22Rv1 (cell line): ENCODE results near the gene ADGRA3.

Experiments
- H3K27ac ChIP-seq: fragments of 450-650 bp; 2 replicates; pipeline ENCODE4 v1.5.1; 2017
- CTCF ChIP-seq: fragments of 450-650 bp; IDR thresholded peaks from 2 replicates; pipeline ENCODE4 v1.5.1; 2017; ENCODE audit warnings: mild to moderate bottlenecking
- ZFX ChIP-seq: fragments of 450-650 bp; IDR thresholded peaks from 2 replicates; pipeline ENCODE4 v1.6.1; 2017; ENCODE audit warnings: antibody characterized with exemption, borderline replicate concordance

The ADGRA3 gene

DNA sequence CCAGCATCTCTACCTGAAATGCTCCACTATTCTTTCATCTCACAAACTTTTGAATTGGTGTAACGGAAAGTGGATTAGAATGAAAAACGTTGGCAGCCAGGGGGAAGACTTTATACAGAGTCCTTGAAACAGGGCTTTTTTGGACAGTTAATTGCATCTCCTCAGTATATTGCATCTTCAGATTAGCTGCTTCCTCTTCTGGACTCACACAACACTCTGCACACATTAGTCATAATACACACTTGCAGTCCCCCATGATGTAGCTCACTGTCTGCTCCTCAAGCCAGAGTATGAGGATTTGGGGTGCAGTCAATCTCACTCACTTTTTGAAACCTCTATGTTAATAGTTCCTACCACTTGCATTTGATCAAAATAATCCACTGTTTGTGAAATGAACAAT lies 101.0 kb downstream of the ADGRA3 start:
- H3K27ac ChIP-seq = no peak overlapping the region
- TF ChIP-seq ZFX = no peak
- TF ChIP-seq CTCF = no peak

DNA sequence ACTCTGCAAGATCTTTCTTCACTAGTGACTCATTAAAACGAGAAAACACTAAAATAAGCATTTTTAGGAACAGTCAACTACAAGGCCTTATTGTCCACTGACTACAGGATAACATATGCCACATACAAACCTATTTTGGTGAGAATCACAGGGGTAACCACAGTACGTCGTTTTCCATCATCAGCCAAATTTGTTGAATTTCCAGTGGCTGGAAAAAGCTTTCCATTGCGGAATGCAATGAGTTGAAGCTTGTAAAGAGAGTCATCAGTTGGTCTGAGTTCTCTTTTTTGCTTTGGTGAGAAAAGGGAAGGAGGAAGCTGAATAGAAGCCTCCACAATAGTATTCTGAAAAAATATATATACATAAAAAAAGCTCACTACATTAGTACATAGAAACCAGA lies 102.4 kb downstream of the ADGRA3 start:
- TF ChIP-seq ZFX (no peak), CTCF (no peak)

GRCh38 chr4:22412013-22412412 lies 103.9 kb downstream of the ADGRA3 start:
- no peak for TF ChIP-seq CTCF
- TF ChIP-seq ZFX = no peak
- H3K27ac ChIP-seq = no peak overlapping the region

More for the DNA sequence above, 102.4 kb downstream of the ADGRA3 start:
- H3K27ac ChIP-seq = no peak overlapping the region

GRCh38 chr4:22410645-22411247 lies 105.1 kb downstream of the ADGRA3 start:
- H3K27ac ChIP-seq = no peak overlapping the region
- TF ChIP-seq ZFX (no peak), CTCF (peak; percentile 73)

- no peak overlapping the region for H3K27ac ChIP-seq
- TF ChIP-seq ZFX (no peak), CTCF (no peak)
Measured at GRCh38 chr4:22408474-22408873, 107.4 kb downstream of the ADGRA3 start.

GRCh38 chr4:22407361-22407760 lies 108.5 kb downstream of the ADGRA3 start:
- TF ChIP-seq CTCF (no peak), ZFX (no peak)
- H3K27ac ChIP-seq = no peak overlapping the region

DNA sequence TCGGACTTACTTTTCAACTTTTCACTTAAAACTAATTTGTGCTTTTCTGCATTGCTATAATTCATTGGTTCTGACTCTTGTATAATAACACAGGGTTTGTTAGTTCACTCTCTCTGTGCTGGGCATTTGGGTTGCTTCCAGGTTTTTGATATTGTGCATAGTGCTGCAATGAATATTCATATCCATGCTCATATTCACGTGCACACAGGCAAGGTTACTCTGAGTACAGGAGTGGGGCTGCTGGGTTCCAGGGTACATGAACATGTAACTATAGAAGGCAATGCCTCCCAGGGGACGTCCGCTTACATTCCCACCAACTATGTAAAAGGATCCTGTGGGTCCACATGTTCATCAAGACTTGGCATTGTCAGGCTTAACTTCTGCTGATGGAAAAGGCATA lies 117.2 kb downstream of the ADGRA3 start:
- no peak for TF ChIP-seq CTCF
- TF ChIP-seq ZFX = no peak
- H3K27ac ChIP-seq = no peak overlapping the region
